NCI-H345 treated with DMSO at 0.1 percent for 48 hours (cell line): ENCODE measurements around the gene ELOVL2.
"Not testable (repeated sequence)": the region's sequence is repeated elsewhere in the genome, so short reads cannot be mapped to it uniquely, and the experiment has no call there.

Source experiments
- DNase-seq: peaks from one replicate; lab custom pipeline; 2025; ENCODE audit not compliant: unreplicated experiment; lab: John Stamatoyannopoulos, UW

The ELOVL2 gene

DNA sequence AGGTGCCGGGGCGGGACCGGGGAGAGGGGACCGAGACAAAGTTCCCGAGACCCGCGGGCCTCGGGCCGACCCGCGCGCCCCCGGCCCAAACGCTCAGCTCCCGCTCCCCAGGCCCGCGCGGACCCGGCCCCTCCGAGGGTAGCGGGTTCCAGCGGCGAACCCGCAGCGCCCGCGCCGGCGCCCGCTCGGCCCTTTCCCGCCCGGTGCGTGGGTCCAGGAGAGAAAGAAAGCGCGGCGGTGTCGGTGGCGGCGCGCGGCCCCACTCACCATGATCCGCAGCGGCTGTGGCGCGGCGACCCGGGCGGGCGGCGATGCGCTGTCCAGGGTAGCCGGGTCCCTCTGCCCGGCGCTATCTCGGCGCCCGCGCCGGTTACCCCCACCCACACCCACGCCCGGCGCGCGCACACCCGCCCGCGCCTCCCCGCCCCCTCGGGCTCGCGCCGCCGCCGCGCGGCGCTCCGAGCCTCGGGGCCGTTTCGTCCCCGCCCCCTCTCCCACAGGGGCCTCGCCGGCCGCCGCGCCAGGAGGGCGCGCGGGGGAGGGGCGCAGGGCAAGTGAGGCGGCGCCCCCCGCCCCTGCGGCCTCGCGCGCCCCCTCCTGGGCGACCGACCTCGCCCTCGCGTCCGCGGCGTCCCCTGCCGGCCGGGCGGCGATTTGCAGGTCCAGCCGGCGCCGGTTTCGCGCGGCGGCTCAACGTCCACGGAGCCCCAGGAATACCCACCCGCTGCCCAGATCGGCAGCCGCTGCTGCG, at the start of gene ELOVL2:
TSS of gene ELOVL2 (minus strand) at position 345 of the 751 bp plus-strand sequence. CDS start at position 270, 75 bp downstream.
- no peak for DNase-seq

DNA sequence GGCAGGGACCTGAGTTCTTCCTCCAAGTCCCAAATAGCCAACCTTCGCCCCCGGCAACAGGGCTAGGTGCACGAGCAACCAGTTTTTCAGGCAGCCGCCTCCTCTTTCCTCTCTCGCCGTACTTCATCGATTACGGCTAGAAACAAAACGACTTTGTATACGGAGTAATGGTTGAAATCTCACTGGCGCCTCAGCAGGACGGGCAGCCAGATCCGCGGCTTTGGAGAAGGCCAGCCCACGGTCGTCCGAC, 49.2 kb upstream of the ELOVL2 start:
- no peak for DNase-seq

DNA sequence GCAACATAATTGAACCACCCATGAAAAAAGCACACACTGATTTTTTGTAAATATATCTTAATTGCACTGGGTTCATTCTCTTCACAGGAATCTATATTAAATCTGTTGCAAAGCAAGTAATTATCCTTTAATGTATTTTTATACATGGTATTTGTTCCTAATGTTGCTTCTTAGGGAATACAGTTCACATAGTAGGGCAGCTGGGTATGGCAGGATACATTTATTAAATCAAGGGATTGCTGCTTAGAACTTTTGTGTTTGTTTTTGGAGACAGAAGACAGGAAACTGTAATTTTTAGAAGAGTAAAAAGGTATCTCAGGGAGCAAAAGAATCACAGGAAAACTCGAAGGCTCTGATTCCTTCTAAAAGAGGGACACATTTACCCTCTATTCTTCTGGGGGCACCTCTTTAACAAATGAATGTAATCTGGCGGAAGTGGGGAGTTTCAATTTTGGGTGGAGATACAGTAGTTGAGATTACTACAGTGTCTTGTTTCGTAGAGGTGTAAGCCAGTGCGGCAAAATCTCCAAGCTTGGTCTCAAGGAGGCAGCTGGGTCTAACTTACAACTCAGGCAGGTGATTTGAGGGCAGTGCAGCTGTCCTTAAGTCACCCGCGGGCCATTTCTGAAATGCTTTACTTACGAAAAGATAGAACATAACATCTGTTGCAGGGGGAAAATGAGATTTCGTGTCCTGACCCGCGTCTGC, 48.7 kb upstream of the ELOVL2 start:
- no peak for DNase-seq

GRCh38 chr6:11091141-11091540, 47.0 kb upstream of the ELOVL2 start:
- DNase-seq: not testable (repeated sequence)

DNA sequence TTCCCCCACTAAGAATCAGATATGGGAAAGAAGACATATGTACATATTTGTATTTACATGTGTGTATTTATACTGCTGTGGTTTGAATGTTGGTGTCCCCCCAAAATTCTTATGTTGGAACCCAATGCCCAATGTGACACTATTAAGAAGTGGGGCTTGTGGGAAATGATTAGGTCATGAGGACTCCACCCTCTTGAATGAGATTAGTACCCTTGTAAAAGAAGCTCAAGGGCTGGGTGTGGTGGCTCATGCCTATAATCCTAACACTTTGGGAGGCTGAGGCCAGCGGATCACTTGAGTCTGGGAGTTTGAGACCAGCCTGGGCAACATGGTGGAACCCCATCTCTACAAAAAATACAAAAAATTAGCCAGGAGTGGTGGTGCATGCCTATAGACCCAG, 45.6 kb upstream of the ELOVL2 start:
- DNase-seq: no peak

DNA sequence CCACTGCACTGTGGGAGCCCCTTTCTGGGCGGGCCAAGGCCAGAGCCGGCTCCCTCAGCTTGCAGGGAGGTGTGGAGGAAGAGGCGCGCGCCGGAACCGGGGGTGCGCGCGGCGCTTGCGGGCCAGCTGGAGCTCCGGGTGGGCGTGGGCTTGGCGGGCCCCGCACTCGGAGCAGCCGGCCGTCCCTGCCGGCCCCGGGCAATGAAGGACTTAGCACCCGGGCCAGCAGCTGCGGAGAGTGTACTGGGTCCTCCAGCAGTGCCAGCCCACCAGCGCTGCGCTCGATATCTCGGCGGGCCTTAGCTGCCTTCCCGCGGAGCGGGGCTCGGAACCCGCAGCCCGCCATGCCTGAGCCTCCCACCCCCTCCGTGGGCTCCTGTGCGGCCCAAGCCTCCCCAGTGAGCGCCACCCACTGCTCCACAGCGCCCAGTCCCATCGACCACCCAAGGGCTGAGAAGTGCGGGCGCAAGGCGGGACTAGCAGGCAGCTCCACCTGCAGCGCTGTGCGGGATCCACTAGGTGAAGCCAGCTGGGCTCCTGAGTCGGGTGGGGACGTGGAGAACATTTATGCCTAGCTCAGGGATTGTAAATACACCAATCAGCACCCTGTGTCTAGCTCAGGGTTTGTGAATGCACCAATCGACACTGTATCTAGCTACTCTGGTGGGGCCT, 43.2 kb upstream of the ELOVL2 start:
- not testable (repeated sequence) for DNase-seq

DNA sequence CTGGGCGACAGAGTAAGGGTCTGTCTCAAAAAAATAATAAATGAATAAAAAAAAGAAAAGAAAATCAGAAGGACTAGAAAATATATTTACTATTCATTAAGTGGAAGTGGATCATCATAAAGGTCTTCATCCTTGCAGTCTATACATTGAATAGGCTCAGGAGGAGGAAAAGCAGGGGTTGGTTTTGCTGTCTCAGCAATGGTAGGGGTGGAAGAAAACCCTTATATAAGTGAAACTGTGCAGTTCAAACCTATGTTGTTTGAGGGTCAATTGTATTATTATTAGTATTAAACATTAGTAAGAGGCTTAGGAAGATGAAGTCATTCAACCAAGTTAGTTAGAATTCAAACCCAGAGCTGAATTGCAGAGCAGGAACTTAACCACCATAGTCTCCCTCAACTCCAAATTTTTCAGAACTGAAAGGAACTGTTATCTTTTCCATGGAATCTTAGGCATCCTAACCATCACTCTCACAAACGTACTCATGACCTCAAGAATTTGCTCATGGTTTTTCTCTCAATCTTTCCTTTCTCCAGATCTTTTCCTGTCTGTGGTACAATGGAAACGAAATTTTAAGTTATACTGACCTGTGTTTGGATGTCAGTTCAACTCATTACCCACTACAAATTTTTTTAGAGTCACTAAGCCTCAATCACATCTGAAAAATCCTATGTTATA, 41.8 kb upstream of the ELOVL2 start:
- no peak for DNase-seq

GRCh38 chr6:11083956-11084355, 39.9 kb upstream of the ELOVL2 start:
- no peak for DNase-seq

DNA sequence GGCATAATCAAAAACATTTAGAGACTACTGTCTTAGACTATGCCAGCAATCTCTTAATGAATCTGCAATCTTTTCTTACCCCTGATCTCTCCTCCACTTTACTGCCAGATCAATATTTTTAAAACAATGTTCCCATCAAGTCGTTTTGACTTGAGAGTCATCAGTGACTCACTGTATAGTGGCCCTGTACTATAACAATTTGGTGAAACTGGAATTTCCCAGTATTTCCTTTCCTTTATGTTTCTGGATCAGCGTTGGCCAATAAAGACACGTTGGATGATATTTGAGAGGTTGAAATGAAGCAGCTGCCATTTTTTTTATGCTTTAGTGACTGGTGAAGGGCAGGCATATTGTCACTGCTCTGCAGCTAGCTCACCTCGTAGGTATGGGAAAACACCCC, 39.4 kb upstream of the ELOVL2 start:
- no peak for DNase-seq

GRCh38 chr6:11080296-11080695, 36.2 kb upstream of the ELOVL2 start:
- no peak for DNase-seq

DNA sequence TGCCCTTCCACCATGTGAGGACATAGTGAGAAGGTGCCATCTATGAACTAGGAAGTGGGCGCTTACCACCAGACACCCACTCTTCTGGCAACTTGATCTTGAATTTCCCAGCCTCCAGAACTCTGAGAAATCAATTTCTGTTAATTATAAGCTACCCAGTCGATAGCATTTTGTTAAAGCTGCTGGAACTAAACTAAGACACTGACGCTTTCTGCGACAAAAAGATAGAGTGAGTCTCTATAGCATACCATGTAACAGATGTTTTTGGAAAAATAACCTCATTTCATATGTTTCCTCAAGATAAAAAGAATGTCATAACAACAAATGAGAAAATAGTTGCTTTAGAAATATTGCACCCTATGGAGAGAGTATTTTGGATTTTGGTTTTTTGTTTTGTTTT, 34.2 kb upstream of the ELOVL2 start:
- DNase-seq: no peak

- no peak for DNase-seq
Observed at GRCh38 chr6:11076540-11076939, 32.4 kb upstream of the ELOVL2 start.

DNA sequence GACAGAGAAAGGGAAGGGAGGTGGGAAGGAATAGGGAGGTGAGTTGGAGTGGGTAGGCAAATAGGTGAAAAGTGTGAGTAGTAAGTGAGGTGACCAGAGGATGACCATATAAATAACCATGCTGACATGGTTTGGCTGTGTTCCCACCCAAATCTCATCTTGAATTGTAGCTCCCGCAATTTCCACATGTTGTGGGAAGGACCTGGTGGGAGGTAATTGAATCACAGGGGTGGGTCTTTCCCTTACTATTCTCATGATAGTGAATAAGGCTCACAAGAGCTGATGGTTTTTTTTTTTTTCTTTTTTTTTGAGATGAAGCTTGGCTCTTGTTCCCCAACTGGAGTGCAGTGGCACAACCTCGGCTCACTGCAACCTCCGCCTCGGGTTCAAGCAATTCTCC, 28.0 kb upstream of the ELOVL2 start:
- no peak for DNase-seq

GRCh38 chr6:11069760-11070159, 25.7 kb upstream of the ELOVL2 start:
- no peak for DNase-seq

GRCh38 chr6:11067348-11067747, 23.2 kb upstream of the ELOVL2 start:
- DNase-seq: no peak

DNA sequence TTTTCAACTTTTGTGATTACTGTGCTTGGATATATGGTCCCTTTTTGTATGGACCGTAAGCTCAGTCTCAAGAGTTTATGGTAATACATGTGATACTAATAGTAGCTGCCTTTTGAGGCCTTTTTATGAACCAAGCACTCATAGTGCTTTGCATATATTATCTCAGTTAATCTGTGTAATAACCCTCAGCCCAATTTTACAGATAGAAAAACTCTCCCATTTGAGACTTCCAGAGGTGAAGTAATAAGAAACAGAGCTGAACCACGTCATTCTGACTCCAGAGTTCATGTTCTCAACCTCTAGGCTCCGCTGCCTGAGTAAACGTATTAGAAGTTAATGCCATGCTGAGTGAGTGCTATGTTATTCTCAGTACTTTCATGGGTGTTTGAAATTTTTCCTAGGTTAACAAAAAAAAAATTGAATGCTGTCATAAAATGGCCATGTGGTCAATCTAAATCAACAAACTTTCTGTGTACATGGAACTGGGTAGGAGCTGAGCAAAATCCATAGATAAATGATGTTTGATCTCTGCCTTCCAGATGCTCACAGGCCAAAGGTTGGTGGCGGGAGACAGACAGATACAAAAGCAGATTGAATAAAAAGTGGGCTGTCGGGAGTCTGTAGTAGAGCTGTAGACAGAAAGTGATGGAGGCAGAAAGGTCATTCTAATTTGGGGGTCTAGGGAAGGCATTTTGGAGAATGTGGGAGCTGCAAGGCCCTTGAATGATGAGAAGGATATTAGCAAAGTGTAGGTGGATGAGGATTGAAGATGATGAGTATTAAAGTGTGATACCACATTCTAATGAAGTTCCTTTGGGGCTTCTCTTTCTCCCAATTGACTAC, 22.6 kb upstream of the ELOVL2 start:
- no peak for DNase-seq

GRCh38 chr6:11065436-11066202, 21.5 kb upstream of the ELOVL2 start:
- DNase-seq: no peak

GRCh38 chr6:11064836-11065235, 20.7 kb upstream of the ELOVL2 start:
- no peak for DNase-seq

GRCh38 chr6:11062715-11063114, 18.6 kb upstream of the ELOVL2 start:
- no peak for DNase-seq

GRCh38 chr6:11062083-11062482, 18.0 kb upstream of the ELOVL2 start:
- no peak for DNase-seq
